OCI-LY1 (cell line): ENCODE results near the gene ARPP19.

Source experiments
- EZH2 ChIP-seq: fragments of 200-600 bp; sonication (generic), shearing (Covaris generic); IDR thresholded peaks from 2 replicates; pipeline ENCODE4 v1.8.0; 2017; ENCODE audit warnings: borderline replicate concordance, mixed run types, mild to moderate bottlenecking, antibody characterized with exemption, low read length, moderate library complexity, mixed read lengths
- TF ChIP-seq, protein P1 (sequence below): fragments of 200-600 bp; sonication (generic), shearing (Covaris generic); IDR thresholded peaks from 2 replicates; pipeline ENCODE4 v1.5.1; 2017; ENCODE audit warnings: mild to moderate bottlenecking, antibody characterized with exemption, low read length, moderate library complexity, mixed read lengths

DNA sequence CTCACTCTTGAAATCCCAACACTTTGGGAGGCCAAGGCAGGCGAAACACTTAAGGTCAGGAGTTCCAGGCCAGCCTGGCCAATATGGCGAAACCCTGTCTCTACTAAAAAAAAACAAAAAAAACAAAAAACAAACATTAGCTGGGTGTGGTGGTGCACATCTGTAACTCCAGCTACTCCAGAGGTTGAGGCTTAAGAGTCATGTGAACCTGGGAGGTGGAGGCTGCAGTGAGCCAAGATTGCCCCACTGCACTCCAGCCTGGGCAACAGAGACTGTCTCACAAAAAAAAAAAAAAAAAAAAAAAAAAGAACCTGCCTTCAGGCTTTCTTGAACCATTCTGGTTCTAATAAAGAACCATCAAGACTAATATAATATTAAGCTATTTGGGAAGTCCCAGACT, 16.5 kb downstream of the ARPP19 start:
- TF ChIP-seq, protein P1, sequence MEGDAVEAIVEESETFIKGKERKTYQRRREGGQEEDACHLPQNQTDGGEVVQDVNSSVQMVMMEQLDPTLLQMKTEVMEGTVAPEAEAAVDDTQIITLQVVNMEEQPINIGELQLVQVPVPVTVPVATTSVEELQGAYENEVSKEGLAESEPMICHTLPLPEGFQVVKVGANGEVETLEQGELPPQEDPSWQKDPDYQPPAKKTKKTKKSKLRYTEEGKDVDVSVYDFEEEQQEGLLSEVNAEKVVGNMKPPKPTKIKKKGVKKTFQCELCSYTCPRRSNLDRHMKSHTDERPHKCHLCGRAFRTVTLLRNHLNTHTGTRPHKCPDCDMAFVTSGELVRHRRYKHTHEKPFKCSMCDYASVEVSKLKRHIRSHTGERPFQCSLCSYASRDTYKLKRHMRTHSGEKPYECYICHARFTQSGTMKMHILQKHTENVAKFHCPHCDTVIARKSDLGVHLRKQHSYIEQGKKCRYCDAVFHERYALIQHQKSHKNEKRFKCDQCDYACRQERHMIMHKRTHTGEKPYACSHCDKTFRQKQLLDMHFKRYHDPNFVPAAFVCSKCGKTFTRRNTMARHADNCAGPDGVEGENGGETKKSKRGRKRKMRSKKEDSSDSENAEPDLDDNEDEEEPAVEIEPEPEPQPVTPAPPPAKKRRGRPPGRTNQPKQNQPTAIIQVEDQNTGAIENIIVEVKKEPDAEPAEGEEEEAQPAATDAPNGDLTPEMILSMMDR: no peak
- TF ChIP-seq EZH2: no peak
